GM12864 (cell line): ENCODE measurements around the gene CA6.

Source experiments
- DNase-seq: peaks from one replicate; pipeline ENCODE4 v3.0.0-alpha.2; 2011; ENCODE audit warnings: low read depth
- H3K4me3 ChIP-seq: 2 replicates; pipeline ENCODE4 v1.5.1; 2011; ENCODE audit warnings: mild to moderate bottlenecking, low read depth, low read length, control low read depth
- TF ChIP-seq, protein P1 (sequence below): IDR thresholded peaks from 2 replicates; pipeline ENCODE4 v1.5.1; 2011; ENCODE audit warnings: low read depth, mild to moderate bottlenecking, moderate library complexity, low read length, control low read depth, inconsistent platforms; ENCODE audit errors: missing control alignments

Gene CA6

DNA sequence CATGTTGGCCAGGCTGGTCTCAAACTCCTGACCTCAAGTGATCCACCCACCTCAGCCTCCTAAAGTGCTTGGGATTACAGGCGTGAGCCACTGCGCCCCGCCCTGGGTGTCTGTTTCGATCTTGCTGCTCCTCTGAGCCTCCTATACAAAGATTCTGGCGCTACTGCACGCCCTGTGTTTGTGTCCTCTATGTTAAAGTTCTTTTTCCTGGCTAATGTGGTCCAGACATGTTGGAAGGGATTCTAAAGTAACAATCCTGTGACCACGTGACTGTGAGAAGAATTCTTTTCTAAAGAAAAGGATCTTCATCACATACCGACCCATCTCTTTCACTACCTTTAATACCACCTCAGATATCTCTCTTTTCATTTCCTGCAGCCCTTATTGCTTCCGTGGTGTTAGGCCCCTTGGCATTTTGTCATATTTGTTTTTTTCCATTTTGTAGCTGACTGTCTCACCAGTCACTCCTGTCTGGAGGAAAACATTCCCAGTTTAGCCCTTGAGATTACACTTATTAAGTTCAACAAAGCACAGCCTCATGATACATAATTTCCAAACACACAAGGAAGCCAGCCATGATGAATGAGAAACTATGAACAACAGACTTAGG is 40.0 kb upstream of the CA6 start:
- H3K4me3 ChIP-seq, result no peak overlapping the region
- DNase-seq, result no peak
- TF ChIP-seq, protein P1, sequence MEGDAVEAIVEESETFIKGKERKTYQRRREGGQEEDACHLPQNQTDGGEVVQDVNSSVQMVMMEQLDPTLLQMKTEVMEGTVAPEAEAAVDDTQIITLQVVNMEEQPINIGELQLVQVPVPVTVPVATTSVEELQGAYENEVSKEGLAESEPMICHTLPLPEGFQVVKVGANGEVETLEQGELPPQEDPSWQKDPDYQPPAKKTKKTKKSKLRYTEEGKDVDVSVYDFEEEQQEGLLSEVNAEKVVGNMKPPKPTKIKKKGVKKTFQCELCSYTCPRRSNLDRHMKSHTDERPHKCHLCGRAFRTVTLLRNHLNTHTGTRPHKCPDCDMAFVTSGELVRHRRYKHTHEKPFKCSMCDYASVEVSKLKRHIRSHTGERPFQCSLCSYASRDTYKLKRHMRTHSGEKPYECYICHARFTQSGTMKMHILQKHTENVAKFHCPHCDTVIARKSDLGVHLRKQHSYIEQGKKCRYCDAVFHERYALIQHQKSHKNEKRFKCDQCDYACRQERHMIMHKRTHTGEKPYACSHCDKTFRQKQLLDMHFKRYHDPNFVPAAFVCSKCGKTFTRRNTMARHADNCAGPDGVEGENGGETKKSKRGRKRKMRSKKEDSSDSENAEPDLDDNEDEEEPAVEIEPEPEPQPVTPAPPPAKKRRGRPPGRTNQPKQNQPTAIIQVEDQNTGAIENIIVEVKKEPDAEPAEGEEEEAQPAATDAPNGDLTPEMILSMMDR, result no peak

DNA sequence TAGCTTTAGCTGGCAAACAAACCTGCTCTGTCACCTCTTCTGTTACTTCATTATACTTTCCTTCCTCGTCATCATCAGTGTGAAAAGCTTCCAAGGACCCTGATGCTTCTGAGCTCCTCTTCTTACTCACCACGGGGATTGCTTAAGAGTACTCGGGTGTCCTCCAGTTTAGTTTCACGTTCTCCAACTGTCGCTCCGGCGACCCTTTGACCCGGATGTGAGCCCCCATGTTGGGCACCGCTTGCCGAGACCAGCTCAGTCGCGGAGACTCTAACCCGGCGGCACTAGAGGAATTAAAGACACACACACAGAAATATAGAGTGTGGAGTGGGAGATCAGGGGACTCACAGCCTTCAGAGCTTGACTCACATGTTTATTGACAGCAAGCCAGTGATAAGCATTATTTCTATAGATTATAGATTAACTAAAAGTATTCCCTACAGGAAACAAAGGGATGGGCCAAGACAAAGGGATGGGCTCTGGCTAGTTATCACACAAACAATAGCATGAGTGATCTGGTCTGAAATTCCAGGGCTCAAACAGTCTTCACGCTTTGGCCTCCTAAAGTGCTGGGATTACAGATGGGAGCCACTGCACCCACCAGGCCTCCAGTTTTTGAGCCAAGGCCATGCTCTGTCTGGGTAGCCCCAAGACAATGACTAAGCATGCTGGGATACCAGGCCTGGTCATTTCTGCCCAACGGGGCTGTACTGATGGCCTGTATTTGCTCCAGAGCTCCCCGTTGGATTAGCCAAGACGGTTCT is 37.1 kb upstream of the CA6 start:
- no peak overlapping the region for H3K4me3 ChIP-seq
- no peak for DNase-seq
- TF ChIP-seq, protein P1, result no peak

GRCh38 chr1:8910331-8910730 is 35.3 kb upstream of the CA6 start:
- H3K4me3 ChIP-seq, result no peak overlapping the region
- no peak for DNase-seq
- TF ChIP-seq, protein P1, result no peak

- no peak overlapping the region for H3K4me3 ChIP-seq
- TF ChIP-seq, protein P1, result no peak
- no peak for DNase-seq
These were observed 34.8 kb upstream of the CA6 start for GRCh38 chr1:8910914-8911313.

DNA sequence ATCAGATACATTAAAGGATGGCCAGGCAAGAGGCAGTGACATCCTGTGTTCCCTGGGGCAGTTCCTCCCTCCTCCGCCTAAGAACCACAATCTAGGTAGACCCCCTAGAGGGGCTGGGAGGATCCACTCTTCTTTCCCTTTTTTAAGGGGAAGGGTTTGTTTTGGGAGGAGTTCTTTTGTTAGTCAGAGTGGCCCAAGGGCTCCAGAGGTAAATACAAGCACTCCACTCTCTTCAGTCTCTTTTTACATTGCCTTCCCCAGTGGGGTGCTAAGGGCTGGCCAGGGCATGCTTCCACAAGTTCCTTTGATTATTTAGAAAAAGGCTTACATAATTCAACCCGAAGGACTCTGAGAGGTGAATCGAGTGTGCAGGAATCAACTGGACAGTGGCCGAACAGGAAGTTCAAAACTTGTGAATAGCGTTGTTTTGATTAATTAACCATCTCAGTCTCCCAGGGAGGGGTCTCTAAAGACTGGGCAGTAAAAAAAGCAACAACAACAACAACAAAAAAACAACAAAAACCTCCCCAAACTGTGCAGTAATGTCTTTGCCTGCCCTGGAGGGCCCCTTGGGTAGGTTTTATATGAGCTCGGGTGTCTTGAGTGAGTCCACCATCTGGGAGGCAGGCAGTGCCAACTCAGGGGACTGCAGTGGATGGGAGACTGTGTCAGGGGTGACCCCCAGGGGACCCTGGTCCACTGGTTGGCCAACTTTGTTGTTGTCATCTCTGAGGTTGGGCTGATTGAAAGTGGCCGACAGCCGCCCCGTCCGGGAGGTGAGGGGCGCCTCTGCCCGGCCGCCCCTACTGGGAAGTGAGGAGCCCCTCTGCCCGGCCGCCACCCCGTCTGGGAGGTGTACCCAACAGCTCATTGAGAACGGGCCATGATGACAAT is 34.0 kb upstream of the CA6 start:
- TF ChIP-seq, protein P1, result no peak
- no peak overlapping the region for H3K4me3 ChIP-seq
- no peak for DNase-seq

GRCh38 chr1:8913457-8913856 is 32.2 kb upstream of the CA6 start:
- TF ChIP-seq, protein P1, result no peak
- no peak for DNase-seq
- no peak overlapping the region for H3K4me3 ChIP-seq
